Activated CD4-positive, alpha-beta T cell treated with anti-CD3 and anti-CD28 coated beads, Interleukin-2, amount 50 U/mL, for 24 hours (primary cell): ENCODE results near the gene MCF2.

Experiments used
- DNase-seq, 2 donors: peaks; one replicate each; pipeline ENCODE4 v3.0.0-alpha.2; 2020; ENCODE audit warnings: low read depth in 1 of 2, low spot score in 1 of 2

Gene MCF2

GRCh38 chrX:139639253-139639652 is 68.7 kb downstream of the MCF2 start:
- DNase-seq = no peak

DNA sequence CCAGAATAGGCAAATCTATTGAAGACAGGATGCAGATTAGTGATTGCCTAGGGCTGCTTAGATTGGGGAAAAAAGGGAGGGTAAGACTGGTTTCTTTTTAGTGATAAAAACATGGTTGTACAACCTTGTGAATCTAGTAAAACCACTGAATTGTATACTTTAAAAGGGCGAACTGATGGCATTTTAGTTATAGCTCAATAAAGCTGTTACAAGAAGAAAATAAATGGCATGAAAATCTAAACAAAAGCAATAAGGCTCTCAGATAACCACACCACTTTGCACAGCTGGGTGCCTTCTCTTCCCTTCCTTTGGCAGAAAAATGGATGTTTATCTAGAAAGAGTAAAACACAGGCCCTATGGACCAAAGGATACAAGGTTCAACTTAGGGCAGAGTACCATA is 107.9 kb downstream of the MCF2 start:
- no peak for DNase-seq

DNA sequence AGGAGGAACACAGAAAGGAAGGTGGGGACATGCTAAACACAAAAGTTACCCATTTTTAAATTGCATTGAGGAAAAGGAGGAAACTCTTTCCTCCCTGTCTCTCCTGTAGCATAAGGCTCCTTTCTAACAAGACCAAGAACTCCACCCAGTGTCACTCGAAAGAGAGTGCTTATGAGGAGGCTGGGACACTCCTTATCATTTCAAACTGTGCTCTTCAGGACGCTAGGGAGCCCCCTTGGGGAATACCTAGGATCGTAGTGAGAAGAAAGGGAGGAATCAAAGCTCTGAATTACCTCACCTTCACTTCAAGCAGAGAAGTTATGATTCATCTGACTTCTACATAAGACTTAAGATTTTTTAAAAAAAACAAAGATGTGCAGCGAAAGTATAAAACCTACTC is 111.9 kb downstream of the MCF2 start:
- DNase-seq = no peak

- DNase-seq = no peak
Observed at GRCh38 chrX:139585613-139586012, 122.4 kb downstream of the MCF2 start.

GRCh38 chrX:139581068-139581467 is 126.9 kb downstream of the MCF2 start:
- DNase-seq = no peak

DNA sequence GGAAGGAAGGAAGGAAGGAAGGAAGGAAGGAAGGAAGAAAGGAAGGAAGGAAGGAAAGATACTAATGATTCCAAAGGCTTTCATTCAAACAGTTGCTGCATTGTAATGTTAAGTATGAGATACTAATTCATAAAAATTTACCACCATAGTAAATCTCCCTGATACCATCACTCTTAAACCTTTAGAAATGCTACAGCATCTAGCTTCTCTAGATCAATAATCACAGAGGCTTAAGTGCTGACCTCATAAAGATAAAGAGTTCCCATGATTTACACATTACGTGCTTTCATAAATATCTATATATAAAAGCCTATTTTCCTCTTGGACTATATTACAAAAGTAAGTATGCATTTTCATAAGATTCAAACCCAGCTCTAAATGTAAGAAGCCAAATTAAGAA is 141.0 kb downstream of the MCF2 start:
- DNase-seq = no peak

DNA sequence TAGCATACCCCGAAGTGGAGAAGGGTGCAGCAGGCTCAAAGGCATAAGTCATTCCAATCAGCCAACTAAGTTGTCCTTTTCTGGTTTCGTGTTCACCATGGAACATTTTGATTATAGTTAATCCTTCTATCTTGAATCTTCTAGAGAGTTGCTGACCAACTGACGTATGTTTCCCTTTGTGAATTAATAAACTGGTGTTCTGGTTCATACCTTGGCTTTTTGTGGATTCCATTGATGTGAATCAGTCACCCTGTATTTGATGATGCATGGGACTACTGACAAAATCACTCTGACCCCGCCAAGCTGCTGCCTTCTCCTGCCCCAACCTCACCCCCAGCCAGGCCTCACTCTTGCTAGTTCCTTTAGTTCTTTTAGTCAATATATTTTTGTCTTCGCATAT is 144.7 kb downstream of the MCF2 start:
- DNase-seq = no peak

DNA sequence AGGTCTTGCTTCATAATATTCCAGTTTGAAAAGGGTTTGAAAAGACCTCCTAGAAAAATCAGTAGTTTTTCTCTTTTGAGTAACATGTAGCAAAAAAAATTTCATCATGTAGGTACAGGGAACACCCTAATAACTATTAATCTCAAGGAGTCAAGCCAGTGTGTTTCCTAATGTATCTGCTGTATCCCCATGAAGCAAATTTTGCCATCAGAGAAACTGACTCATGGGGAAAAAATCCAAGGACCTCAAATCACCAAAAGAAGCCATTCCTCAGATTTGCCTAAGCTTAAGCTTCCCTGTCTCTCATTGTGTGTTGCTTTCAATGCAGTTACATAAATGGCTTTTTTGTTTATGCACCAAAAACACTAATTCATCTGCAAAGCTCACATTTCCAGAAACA is 147.7 kb downstream of the MCF2 start:
- no peak for DNase-seq

DNA sequence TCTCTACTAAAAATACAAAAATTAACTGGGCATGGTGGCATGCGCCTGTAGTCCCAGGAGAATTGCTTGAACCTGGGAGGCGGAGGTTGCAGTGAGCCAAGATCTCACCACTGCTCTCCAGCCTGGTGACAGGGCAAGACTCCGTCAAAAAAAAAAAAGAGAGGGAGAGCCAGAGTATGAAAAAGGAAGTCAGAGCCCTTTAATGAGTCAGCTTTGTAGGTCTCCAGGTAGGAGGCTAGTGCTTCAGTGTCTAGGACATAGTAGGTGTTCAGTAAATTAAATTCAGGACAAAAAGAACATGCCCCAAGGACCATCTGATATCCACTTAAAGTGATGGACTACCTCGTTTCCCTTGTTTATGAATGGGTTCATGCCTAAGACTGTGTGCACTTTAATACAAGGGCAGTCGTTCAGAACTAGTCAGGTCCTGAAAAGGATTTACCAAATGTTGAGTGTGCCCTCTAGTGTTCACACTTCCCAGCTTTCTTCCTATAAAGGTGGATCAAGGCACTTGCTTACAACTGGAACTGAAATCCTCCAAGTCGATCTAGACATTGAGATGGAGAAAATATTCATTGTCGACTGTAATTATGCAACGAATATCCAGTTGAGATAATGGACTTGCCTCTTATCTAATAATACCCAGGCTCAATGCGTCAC is 148.5 kb downstream of the MCF2 start:
- DNase-seq = peak in 1 of 2 donors; percentile 0

- DNase-seq = no peak
Observed at GRCh38 chrX:139554991-139555675, 152.8 kb downstream of the MCF2 start.

DNA sequence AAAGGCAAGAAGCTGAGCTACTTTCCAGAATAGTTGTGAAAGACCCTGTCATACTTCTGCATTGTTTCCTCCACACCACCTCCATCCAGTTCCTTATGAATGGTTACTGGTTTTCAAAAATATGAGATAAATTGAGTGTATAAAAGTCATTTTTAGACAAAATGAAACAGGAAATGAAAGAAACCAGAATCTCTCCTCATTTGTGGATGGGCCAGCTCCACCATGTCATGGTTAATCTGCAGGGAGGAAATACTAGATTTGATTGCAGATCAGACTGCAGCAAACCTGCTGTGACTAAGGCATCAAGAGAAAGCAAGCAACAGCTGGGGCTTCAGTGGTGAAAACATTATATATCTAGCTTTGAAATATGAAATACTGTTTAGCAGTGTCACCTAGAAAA is 153.6 kb downstream of the MCF2 start:
- DNase-seq = no peak

DNA sequence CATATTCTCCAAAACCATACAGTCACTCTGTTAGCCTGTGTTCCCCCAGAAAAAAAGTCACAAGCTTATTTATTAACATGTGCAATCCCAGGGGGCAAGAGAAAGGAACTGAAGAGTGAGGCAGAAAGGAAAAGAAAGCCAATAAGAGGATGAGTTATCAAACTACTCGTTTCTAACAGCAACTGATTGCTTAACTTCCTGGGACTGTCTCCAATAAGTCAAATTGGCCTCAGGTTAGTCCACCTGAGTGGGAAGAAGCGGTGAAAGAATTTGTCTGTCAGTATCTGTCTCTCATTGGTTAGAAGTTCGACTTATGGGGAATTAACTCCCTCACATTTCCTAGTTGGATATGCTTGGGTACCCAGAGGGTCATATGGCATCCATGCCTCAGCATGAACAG is 163.4 kb downstream of the MCF2 start:
- DNase-seq = no peak

GRCh38 chrX:139543920-139544319 is 164.0 kb downstream of the MCF2 start:
- DNase-seq = no peak

DNA sequence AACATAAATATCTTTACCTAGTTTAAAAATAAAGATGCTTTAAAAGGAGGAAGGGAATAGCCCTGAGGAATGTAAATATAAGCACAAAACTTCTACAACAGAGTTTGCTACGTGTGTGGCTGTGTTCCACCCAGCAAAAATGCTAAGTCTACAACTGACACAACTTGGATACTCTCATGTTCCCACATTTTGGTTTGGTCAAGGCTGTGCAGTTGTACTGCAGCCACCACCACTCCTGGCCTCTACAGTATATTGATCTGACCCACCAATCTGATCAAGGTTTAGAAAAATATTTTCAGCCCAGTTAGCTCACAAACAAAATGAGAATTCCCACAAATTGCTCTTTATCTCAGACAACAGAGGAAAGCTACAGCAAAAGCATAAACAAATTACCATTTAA is 165.3 kb downstream of the MCF2 start:
- DNase-seq = no peak

GRCh38 chrX:139538907-139539790 is 168.8 kb downstream of the MCF2 start:
- DNase-seq = no peak

DNA sequence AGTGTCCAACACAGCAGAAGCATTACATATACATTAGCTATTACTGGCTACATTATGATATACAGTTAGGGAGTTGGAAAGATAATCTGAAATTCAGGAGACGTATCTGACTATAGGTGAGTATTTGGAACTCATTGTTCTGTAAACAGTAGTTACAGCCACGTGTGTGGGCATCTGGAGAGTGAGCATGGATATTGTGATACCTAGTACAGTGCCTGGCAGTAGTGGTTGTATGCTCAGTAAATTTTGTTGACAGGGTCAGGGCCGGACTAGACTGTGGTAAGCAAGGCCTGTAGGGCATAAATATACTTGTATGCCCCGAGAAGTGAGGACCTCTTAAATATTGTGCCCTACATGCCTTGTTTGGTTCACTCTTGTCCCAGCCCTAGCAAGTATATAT is 174.5 kb downstream of the MCF2 start:
- DNase-seq = no peak

DNA sequence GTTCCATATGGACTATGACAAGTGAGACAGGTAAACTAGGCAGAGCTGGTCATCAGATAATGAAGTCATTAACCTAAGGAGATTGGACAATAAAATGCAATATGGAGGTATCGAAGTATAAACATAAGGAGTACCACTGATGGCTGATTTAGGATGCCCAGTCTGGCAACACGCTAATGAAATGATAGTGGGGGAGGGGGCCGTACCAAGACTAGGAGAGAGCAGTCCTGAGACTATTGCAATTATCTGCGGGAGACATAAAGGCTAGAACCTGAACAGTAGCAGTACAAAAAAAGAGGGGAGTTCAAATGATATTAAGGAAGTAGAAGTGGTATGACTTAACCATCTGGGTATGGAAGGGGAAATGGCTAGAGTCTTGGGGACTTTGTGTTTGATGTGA is 175.1 kb downstream of the MCF2 start:
- no peak for DNase-seq
